Neuronal stem cell (in vitro differentiated cells): ENCODE data around the gene PLEKHA6.

Source experiments
- DNase-seq: peaks from one replicate; pipeline ENCODE4 v3.0.0-alpha.2; 2013; ENCODE audit warnings: low spot score
- H2AFZ ChIP-seq: one replicate; pipeline ENCODE4 v1.6.1; 2013; ENCODE audit warnings: mild to moderate bottlenecking, low read length, inconsistent platforms
- H2AK5ac ChIP-seq: 2 replicates; pipeline ENCODE4 v1.6.1; 2013; ENCODE audit warnings: low read depth, mild to moderate bottlenecking, inconsistent platforms, low read length, moderate library complexity, mixed read lengths
- H2BK120ac ChIP-seq: 2 replicates; pipeline ENCODE4 v1.6.1; 2013; ENCODE audit warnings: low read depth, mild to moderate bottlenecking, inconsistent platforms, low read length, moderate library complexity, mixed read lengths
- H2BK12ac ChIP-seq: one replicate; pipeline ENCODE4 v1.6.1; 2013; ENCODE audit warnings: low read length, inconsistent platforms
- H2BK15ac ChIP-seq: 2 replicates; pipeline ENCODE4 v1.6.1; 2013; ENCODE audit warnings: mild to moderate bottlenecking, low read length, inconsistent platforms, mixed read lengths
- H2BK5ac ChIP-seq: one replicate; pipeline ENCODE4 v1.6.1; 2013; ENCODE audit warnings: inconsistent platforms, mild to moderate bottlenecking, low read length, moderate library complexity
- H3K14ac ChIP-seq: one replicate; pipeline ENCODE4 v1.6.1; 2013; ENCODE audit warnings: low read length, inconsistent platforms
- H3K18ac ChIP-seq: 2 replicates; pipeline ENCODE4 v1.6.1; 2013; ENCODE audit warnings: low read length, inconsistent platforms
- H3K23ac ChIP-seq: 2 replicates; pipeline ENCODE4 v1.6.1; 2013; ENCODE audit warnings: low read depth, mild to moderate bottlenecking, mixed read lengths, low read length, inconsistent platforms; ENCODE audit not compliant: poor library complexity
- H3K27ac ChIP-seq: replicated peaks from 3 replicates; pipeline ENCODE4 v1.5.1; 2013; ENCODE audit warnings: low read length, inconsistent platforms
- H3K27me3 ChIP-seq, 3 experiments: 2 replicates each; pipeline ENCODE4 v1.6.1; 2013; ENCODE audit warnings: low read length in 3 of 3, mild to moderate bottlenecking in 2 of 3, inconsistent platforms in 1 of 3, low read depth in 1 of 3, mixed read lengths in 1 of 3, moderate library complexity in 1 of 3; ENCODE audit not compliant: control insufficient read depth in 3 of 3, insufficient read depth in 3 of 3
- H3K36me3 ChIP-seq, 2 donors: replicated peaks in 1 of 2; 2 replicates each; pipeline ENCODE4 v1.6.1; 2013; ENCODE audit warnings: low read length in 2 of 2; ENCODE audit not compliant: control insufficient read depth in 2 of 2, insufficient read depth in 2 of 2
- H3K4ac ChIP-seq: 2 replicates; pipeline ENCODE4 v1.6.1; 2013; ENCODE audit warnings: inconsistent platforms, mild to moderate bottlenecking, low read length, moderate library complexity
- H3K4me1 ChIP-seq, 2 donors: 1 replicate in 1 of 2; 2 replicates in 1 of 2; pipeline ENCODE4 v1.6.1; 2013; ENCODE audit warnings: low read length in 2 of 2, low read depth in 1 of 2; ENCODE audit not compliant: control insufficient read depth in 2 of 2, insufficient read depth in 1 of 2
- H3K4me2 ChIP-seq: one replicate; pipeline ENCODE4 v1.6.1; 2013; ENCODE audit warnings: mild to moderate bottlenecking, low read length, inconsistent platforms; ENCODE audit not compliant: insufficient read depth, poor library complexity, severe bottlenecking
- H3K4me3 ChIP-seq, 2 donors: 2 replicates each; pipeline ENCODE4 v1.5.1; 2013; ENCODE audit warnings: low read length in 2 of 2, mild to moderate bottlenecking in 2 of 2, inconsistent platforms in 1 of 2, moderate library complexity in 1 of 2
- H3K79me1 ChIP-seq: one replicate; pipeline ENCODE4 v1.6.1; 2013; ENCODE audit warnings: low read depth, mild to moderate bottlenecking, inconsistent platforms, low read length, moderate library complexity
- H3K9ac ChIP-seq: one replicate; pipeline ENCODE4 v1.6.1; 2013; ENCODE audit warnings: mild to moderate bottlenecking, low read depth, low read length, inconsistent platforms; ENCODE audit not compliant: poor library complexity
- H3K9me3 ChIP-seq, 2 donors: replicated peaks in 1 of 2; 2 replicates each; pipeline versions ENCODE3 to v1.6.1; 2013; ENCODE audit warnings: low read length in 2 of 2, mild to moderate bottlenecking in 2 of 2, inconsistent platforms in 1 of 2, low read depth in 1 of 2, mixed read lengths in 1 of 2, moderate library complexity in 1 of 2; ENCODE audit not compliant: control insufficient read depth in 2 of 2, insufficient read depth in 1 of 2
- H4K8ac ChIP-seq: one replicate; pipeline ENCODE4 v1.6.1; 2013; ENCODE audit warnings: low read depth, mild to moderate bottlenecking, inconsistent platforms, low read length, moderate library complexity
- H4K91ac ChIP-seq: one replicate; pipeline ENCODE4 v1.6.1; 2013; ENCODE audit warnings: low read length, low read depth, mild to moderate bottlenecking, inconsistent platforms; ENCODE audit not compliant: poor library complexity
- WGBS, 2 donors: extraction: QIAGEN DNeasy Blood & Tissue Kit; methylation state at CpG; one replicate each; pipeline ENCODE4 v1.1.7; 2013; ENCODE audit warnings: missing lambda C conversion rate in 2 of 2, mixed read lengths in 1 of 2; ENCODE audit not compliant: insufficient read length in 2 of 2, insufficient replicate concordance in 1 of 2; ENCODE audit errors: extremely low coverage in 2 of 2; 5-methylcytosine and 5-hydroxymethylcytosine counted together

PLEKHA6 gene

DNA sequence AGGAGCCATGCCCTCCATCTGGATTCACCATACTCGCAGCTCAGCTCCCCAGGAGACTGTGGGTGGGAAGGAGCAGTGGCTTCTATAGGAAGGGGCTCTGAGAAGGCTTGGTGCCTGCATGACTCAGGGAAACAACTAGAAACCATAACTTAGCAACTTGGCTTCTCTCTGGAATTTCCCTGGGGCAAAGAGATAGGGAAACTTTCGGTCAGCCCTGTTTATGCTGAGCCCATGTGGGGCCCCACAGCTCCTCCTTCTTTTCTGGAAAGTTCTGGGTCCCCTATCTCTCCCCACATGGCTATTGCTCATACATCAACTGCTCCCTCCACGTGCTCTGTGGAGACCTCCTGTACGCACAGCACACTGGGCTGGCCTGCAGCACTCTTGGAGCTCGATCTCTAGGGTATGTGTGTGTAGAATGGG, 39.3 kb downstream of the PLEKHA6 start:
- Histone ChIP-seq H3K4me2 (no peak overlapping the region), H3K9ac (no peak overlapping the region), H3K4me3 (no peak overlapping the region), H4K91ac (no peak overlapping the region), H2AFZ (no peak overlapping the region), H3K4ac (no peak overlapping the region), H3K4me1 (peaks cover 12 to 18% of the 10 kb centered on the region in 2 donors), H3K27ac (no peak overlapping the region), H2AK5ac (peak overlapping the region; percentile 1), H3K27me3 (peaks cover 0 to under 1% (median 0%) of the 10 kb centered on the region in 3 experiments), H2BK5ac (no peak overlapping the region), H3K14ac (no peak overlapping the region), H2BK15ac (no peak overlapping the region), H2BK12ac (no peak overlapping the region), H3K23ac (no peak overlapping the region), H4K8ac (no peak overlapping the region), H2BK120ac (no peak overlapping the region), H3K18ac (no peak overlapping the region), H3K9me3 (no peaks in the 10 kb centered on the region), H3K79me1 (peaks cover 2% of the 10 kb centered on the region), H3K36me3 (no peaks in the 10 kb centered on the region)
- no CpG with 5 or more reads among the region's 5 CpGs for WGBS, 2 donors
- DNase-seq = no peak

DNA sequence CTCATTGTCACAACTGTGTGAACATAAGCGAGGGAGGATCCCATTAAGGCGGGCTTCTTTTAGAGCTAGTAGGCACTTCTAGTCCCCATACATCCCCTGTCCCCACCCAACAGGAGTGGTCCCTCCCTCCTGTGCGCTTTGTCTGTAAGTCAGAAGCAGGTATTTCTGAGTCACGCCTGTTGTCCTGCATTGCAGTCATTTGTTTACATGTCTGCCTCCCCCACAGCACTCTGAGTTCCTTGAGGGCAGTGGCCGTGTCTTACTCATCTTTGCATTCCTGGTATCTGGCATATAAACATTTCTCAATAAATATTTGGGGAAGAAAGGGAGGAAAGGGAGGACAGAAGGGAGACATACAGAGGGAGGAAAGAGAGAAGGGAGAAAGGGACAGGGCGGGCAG, 40.3 kb downstream of the PLEKHA6 start:
- Histone ChIP-seq H3K4ac (no peak overlapping the region), H4K91ac (no peak overlapping the region), H3K4me1 (peaks cover 12 to 18% of the 10 kb centered on the region in 2 donors), H3K18ac (no peak overlapping the region), H2AFZ (no peak overlapping the region), H3K79me1 (peaks cover 2% of the 10 kb centered on the region), H3K4me2 (no peak overlapping the region), H3K9ac (no peak overlapping the region), H2BK12ac (no peak overlapping the region), H2AK5ac (no peak overlapping the region), H3K27me3 (no peaks in the 10 kb centered on the region), H2BK5ac (no peak overlapping the region), H3K9me3 (no peaks in the 10 kb centered on the region), H2BK120ac (no peak overlapping the region), H4K8ac (no peak overlapping the region), H2BK15ac (no peak overlapping the region), H3K27ac (no peak overlapping the region), H3K4me3 (no peak overlapping the region), H3K36me3 (no peaks in the 10 kb centered on the region), H3K23ac (no peak overlapping the region), H3K14ac (no peak overlapping the region)
- no CpG with 5 or more reads among the region's 6 CpGs for WGBS, 2 donors
- no peak for DNase-seq

DNA sequence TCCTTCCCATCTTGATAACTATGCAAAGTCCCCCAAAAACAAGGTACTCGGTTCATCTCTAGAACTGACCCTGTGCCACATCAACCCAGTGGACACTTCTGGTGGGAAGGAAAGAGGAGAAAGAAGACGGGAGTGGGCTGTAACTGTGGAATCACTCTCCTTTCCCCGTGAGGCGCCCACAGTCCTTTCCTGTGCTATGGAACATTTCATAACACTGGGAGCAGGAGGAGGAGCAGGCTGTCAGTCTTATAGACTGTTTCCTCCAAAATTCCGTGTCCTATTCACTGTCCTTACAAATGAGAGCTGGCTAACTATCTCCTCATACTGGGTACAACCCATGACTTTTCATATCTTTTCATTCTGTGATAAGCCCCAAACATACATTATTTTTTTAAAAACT, 40.7 kb downstream of the PLEKHA6 start:
- H2BK15ac ChIP-seq = no peak overlapping the region
- no peak overlapping the region for H3K18ac ChIP-seq
- no peak overlapping the region for H3K4me2 ChIP-seq
- peaks cover 2% of the 10 kb centered on the region for H3K79me1 ChIP-seq
- no peak overlapping the region for H3K27ac ChIP-seq
- no peak overlapping the region for H2AK5ac ChIP-seq
- no CpG with 5 or more reads among the region's 5 CpGs for WGBS, 2 donors
- H3K27me3 ChIP-seq = no peaks in the 10 kb centered on the region
- H3K4me1 ChIP-seq = peaks cover 15 to 18% of the 10 kb centered on the region in 2 donors
- no peak overlapping the region for H2BK12ac ChIP-seq
- no peak overlapping the region for H2AFZ ChIP-seq
- no peak overlapping the region for H3K14ac ChIP-seq
- H3K4me3 ChIP-seq = no peak overlapping the region
- no peak overlapping the region for H3K4ac ChIP-seq
- no peaks in the 10 kb centered on the region for H3K36me3 ChIP-seq
- H2BK120ac ChIP-seq = no peak overlapping the region
- no peak overlapping the region for H3K23ac ChIP-seq
- no peak overlapping the region for H4K91ac ChIP-seq
- H3K9ac ChIP-seq = no peak overlapping the region
- H3K9me3 ChIP-seq = no peaks in the 10 kb centered on the region
- H2BK5ac ChIP-seq = no peak overlapping the region
- no peak for DNase-seq
- H4K8ac ChIP-seq = no peak overlapping the region

DNA sequence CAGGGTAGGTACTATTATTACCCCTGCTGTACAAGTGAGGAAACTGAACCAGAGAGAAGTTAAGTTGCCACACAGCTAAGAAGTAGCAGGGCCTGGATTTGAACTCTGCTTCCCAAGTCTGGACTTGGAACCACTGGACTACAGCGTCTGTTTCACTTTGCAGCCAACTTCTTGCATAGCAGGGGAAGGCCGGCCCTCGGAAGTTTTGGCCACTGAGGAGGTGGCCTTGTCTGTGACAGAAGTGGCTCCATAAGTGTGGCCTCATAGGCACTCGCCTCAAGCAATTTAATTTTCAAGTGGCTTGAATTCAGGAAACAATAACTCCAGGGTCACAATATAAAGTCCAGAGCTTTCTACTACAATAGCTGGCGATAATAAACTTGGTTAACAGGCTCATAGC, 41.4 kb downstream of the PLEKHA6 start:
- Histone ChIP-seq H3K9ac (no peak overlapping the region), H3K4me3 (no peak overlapping the region), H2BK120ac (no peak overlapping the region), H3K27ac (no peak overlapping the region), H4K91ac (no peak overlapping the region), H3K9me3 (no peaks in the 10 kb centered on the region), H2AFZ (no peak overlapping the region), H2BK5ac (no peak overlapping the region), H3K23ac (no peak overlapping the region), H4K8ac (no peak overlapping the region), H2AK5ac (no peak overlapping the region), H3K14ac (no peak overlapping the region), H3K4me2 (no peak overlapping the region), H2BK15ac (no peak overlapping the region), H3K36me3 (no peaks in the 10 kb centered on the region), H3K79me1 (peaks cover 2% of the 10 kb centered on the region), H3K4me1 (peaks cover 21% of the 10 kb centered on the region in 2 donors), H3K4ac (no peak overlapping the region), H2BK12ac (no peak overlapping the region), H3K18ac (no peak overlapping the region), H3K27me3 (no peaks in the 10 kb centered on the region)
- no peak for DNase-seq
- no CpG with 5 or more reads among the region's 5 CpGs for WGBS, 2 donors
